Coronary artery (tissue), 2 donors: ENCODE measurements around the gene BOD1L2.

Experiments
- DNase-seq: peaks from one replicate; pipeline ENCODE4 v3.0.0-alpha.2; 2017; ENCODE audit warnings: low spot score
- H3K27ac ChIP-seq, 2 donors: fragments of 200-600 bp; sonication (generic); one replicate each; pipeline ENCODE4 v1.5.1; 2016 to 2019
- H3K4me3 ChIP-seq: fragments of 200-600 bp; sonication (generic); 2 replicates; pipeline ENCODE4 v1.5.1; 2016; ENCODE audit warnings: mild to moderate bottlenecking, moderate library complexity
- CTCF ChIP-seq: fragments of 200-600 bp; sonication (generic); IDR thresholded peaks from one replicate; pipeline ENCODE4 v1.5.1; 2019; ENCODE audit warnings: antibody characterized with exemption

The BOD1L2 gene

GRCh38 chr18:57122936-57123510 lies 23.9 kb upstream of the BOD1L2 start:
- no peak overlapping the region for H3K4me3 ChIP-seq
- no peak for TF ChIP-seq CTCF
- no peak for DNase-seq
- no peak overlapping the region for H3K27ac ChIP-seq

- TF ChIP-seq CTCF = no peak
- H3K27ac ChIP-seq = no peak overlapping the region
- no peak overlapping the region for H3K4me3 ChIP-seq
- DNase-seq = no peak
These were observed 21.3 kb upstream of the BOD1L2 start for GRCh38 chr18:57125627-57126026.

- Histone ChIP-seq H3K4me3 (no peak overlapping the region), H3K27ac (no peak overlapping the region)
- no peak for DNase-seq
- no peak for TF ChIP-seq CTCF
These were observed 18.5 kb upstream of the BOD1L2 start for GRCh38 chr18:57128220-57128932.

- no peak for TF ChIP-seq CTCF
- Histone ChIP-seq H3K4me3 (no peak overlapping the region), H3K27ac (no peak overlapping the region)
- no peak for DNase-seq
These were observed 15.8 kb upstream of the BOD1L2 start for GRCh38 chr18:57131101-57131500.

GRCh38 chr18:57131782-57132181 lies 15.1 kb upstream of the BOD1L2 start:
- Histone ChIP-seq H3K4me3 (no peak overlapping the region), H3K27ac (no peak overlapping the region)
- DNase-seq = no peak

GRCh38 chr18:57134618-57135135 lies 12.2 kb upstream of the BOD1L2 start:
- Histone ChIP-seq H3K4me3 (no peak overlapping the region), H3K27ac (no peak overlapping the region)
- DNase-seq = no peak
- no peak for TF ChIP-seq CTCF

More at GRCh38 chr18:57131782-57132181, 15.1 kb upstream of the BOD1L2 start:
- TF ChIP-seq CTCF = no peak

GRCh38 chr18:57135699-57136098 lies 11.2 kb upstream of the BOD1L2 start:
- H3K27ac ChIP-seq = no peak overlapping the region

More at GRCh38 chr18:57135699-57136098, 11.2 kb upstream of the BOD1L2 start:
- no peak overlapping the region for H3K4me3 ChIP-seq
- no peak for DNase-seq
- TF ChIP-seq CTCF = no peak
